ENCODE measurements around the gene CDK11A.

DNA sequence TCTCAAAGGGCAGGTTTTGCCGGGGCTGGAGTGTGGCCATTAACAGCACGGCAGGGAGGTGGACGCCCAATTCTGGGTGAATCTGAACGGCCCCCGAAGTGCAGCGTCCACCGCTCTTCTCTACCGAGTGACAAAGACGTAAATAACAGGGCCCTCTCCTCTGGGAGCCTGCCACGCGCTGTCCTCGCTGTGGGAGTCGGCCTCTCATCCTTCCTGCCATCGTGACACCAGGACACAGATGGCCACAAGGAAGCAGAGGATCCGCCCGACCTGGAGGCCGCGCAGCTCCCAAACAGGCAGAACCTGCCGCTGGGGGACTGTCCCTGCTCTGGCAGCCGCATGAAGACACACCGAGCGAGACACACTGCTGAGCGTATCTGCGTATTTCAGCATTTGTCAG lies 53.3 kb downstream of the CDK11A start:
- TF ChIP-seq CTCF (IDR thresholded peaks at IDR 0.05), result no peak
- TF ChIP-seq POLR2A (IDR thresholded peaks at IDR 0.05), result no peak

Measured in heart left ventricle (tissue), 13 donors.